GM12865 (cell line): ENCODE results near the gene FGF19.
A peak's percentile ranks its signal among the peaks of the same experiment; 100 is the strongest.
"Not testable (repeated sequence)": the region's sequence is repeated elsewhere in the genome, so short reads cannot be mapped to it uniquely, and the experiment has no call there.

ENCODE experiments used
- DNase-seq: peaks from one replicate; pipeline ENCODE4 v3.0.0; 2010; ENCODE audit warnings: low read depth
- H3K4me3 ChIP-seq: 2 replicates; pipeline ENCODE4 v1.5.1; 2011; ENCODE audit warnings: mild to moderate bottlenecking, low read depth, low read length, control low read depth
- CTCF ChIP-seq: IDR thresholded peaks from 2 replicates; pipeline ENCODE4 v1.5.1; 2011; ENCODE audit warnings: low read length, control low read depth, low read depth, inconsistent platforms; ENCODE audit not compliant: insufficient read depth; ENCODE audit errors: missing control alignments

Gene FGF19

GRCh38 chr11:69689484-69690319 is 14.1 kb downstream of the FGF19 start:
- H3K4me3 ChIP-seq, result no peak overlapping the region
- TF ChIP-seq CTCF, result no peak
- DNase-seq, result no peak

- not testable (repeated sequence) for H3K4me3 ChIP-seq, DNase-seq
Observed at GRCh38 chr11:69687969-69688771, 15.7 kb downstream of the FGF19 start.

DNA sequence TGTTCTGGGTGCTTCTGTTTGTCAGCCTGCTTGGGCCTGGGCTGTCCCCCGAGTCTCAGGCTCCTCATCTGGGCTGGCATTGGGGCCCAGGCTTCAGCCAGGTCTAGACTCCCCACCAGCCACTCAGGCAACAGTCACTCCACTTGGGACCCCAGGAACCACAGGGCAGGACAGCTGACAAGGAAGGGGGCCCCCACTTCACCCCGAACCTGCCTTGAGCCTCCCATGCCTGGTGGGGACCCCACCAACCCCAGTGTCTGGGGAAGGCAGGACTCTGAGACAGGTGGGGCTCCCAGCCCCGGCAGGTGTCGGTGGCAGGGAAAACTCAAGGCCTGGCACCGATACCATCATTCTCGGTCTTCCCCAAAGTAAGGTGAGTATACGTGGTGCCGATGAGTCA is 17.0 kb downstream of the FGF19 start:
- no peak for TF ChIP-seq CTCF
- H3K4me3 ChIP-seq, result no peak overlapping the region
- DNase-seq, result no peak

DNA sequence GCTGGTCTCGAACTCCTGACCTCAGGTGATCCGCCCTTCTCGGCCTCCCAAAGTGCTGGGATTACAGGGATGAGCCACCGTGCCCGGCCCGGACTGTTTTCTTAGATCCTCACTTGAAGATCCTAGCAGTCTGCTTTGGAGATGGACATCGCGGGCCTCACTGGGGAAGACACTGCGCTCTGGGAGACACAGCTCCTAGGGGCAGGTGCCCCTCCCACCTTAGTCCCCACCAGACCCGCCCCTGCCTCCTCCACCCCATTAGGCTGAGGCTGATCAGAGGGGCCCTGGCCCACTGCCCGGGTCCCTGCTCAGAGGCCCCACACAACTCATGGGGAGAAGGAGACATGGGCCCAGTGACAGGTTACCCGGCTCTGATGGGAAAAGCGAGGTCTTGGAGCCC is 17.4 kb downstream of the FGF19 start:
- DNase-seq, result no peak
- H3K4me3 ChIP-seq, result no peak overlapping the region
- TF ChIP-seq CTCF, result no peak

- no peak for TF ChIP-seq CTCF
- H3K4me3 ChIP-seq, result no peak overlapping the region
- no peak for DNase-seq
Observed at GRCh38 chr11:69685348-69685747, 18.5 kb downstream of the FGF19 start.

DNA sequence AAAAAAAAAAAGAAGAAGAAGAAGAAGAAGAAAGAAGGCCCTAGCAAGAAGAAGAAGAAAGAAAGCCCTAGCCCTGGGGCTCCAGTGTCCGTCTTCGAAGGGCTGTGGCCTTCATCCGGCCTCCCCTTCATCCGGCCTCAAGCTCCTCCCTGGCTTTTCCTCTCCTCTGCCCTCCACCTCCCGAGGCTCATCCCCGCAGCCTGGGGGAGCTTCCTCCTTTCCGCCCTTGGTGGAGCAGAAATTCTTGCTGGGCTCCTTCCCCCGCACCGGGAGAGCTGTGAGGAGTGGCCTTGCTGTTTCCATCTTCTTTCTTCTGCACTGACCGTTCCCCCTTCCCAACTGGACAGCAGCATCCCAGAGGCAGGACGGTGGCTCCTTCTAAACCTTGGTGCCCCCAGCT is 19.2 kb downstream of the FGF19 start:
- no peak for TF ChIP-seq CTCF
- no peak for DNase-seq
- no peak overlapping the region for H3K4me3 ChIP-seq

DNA sequence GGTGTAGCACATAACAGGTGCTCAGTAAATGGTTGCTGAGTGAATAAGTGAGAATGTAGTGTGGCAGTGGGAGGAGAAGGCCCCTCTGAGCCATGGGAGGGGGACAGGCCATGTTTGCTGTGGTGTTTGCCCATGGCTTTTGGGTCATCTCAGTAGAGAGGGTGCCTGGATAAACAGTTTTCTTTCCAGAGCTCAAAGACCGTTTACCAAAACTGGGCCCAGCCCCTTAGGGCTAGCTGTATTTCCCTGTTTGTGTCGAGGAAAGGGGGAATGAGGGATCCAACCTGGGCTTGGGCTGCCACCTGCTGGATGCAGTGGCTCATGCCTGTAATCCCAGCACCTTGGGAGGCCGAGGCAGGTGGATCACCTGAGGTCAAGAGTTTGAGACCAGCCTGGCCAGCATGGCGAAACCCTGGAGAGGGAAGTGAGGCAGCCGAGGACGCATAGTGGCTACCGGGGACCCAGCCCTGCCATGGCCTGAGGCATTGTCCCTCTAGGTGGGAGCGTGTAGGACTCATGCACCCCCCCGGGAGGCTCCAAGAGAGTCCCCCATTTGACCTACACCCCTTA is 20.0 kb downstream of the FGF19 start:
- no peak overlapping the region for H3K4me3 ChIP-seq
- TF ChIP-seq CTCF, result peak; percentile 29
- no peak for DNase-seq
